LNCaP clone FGC (cell line): ENCODE measurements around the gene SLC27A2.
A peak's percentile ranks its signal among the peaks of the same experiment; 100 is the strongest.

Experiments
- DNase-seq: peaks from one replicate; pipeline ENCODE4 v3.0.0-alpha.2; 2011; ENCODE audit warnings: low read depth
- H3K4me3 ChIP-seq: 2 replicates; pipeline ENCODE4 v1.5.1; 2011; ENCODE audit warnings: mild to moderate bottlenecking, low read depth, low read length, control low read depth
- CTCF ChIP-seq: IDR thresholded peaks from 2 replicates; pipeline ENCODE4 v1.5.1; 2012; ENCODE audit warnings: mild to moderate bottlenecking; ENCODE audit not compliant: control insufficient read depth, insufficient read depth; ENCODE audit errors: extremely low read depth

Gene SLC27A2

GRCh38 chr15:50225938-50226337 lies 43.9 kb downstream of the SLC27A2 start:
- TF ChIP-seq CTCF = no peak
- DNase-seq = no peak
- H3K4me3 ChIP-seq = no peak overlapping the region

GRCh38 chr15:50227076-50227475 lies 45.1 kb downstream of the SLC27A2 start:
- no peak for DNase-seq
- TF ChIP-seq CTCF = no peak
- H3K4me3 ChIP-seq = no peak overlapping the region

- TF ChIP-seq CTCF = no peak
- peak; percentile 63 for DNase-seq
These were observed 46.9 kb downstream of the SLC27A2 start for GRCh38 chr15:50228866-50229265.

GRCh38 chr15:50229336-50229735 lies 47.3 kb downstream of the SLC27A2 start:
- DNase-seq = no peak
- no peak for TF ChIP-seq CTCF
- no peak overlapping the region for H3K4me3 ChIP-seq

More at GRCh38 chr15:50228866-50229265, 46.9 kb downstream of the SLC27A2 start:
- no peak overlapping the region for H3K4me3 ChIP-seq

- no peak for DNase-seq
- no peak overlapping the region for H3K4me3 ChIP-seq
- no peak for TF ChIP-seq CTCF
These were observed 49.8 kb downstream of the SLC27A2 start for GRCh38 chr15:50231761-50232160.

GRCh38 chr15:50232791-50233190 lies 50.8 kb downstream of the SLC27A2 start:
- H3K4me3 ChIP-seq = no peak overlapping the region
- TF ChIP-seq CTCF = no peak
- DNase-seq = no peak

GRCh38 chr15:50233192-50233736 lies 51.3 kb downstream of the SLC27A2 start:
- H3K4me3 ChIP-seq = no peak overlapping the region
- no peak for TF ChIP-seq CTCF
- no peak for DNase-seq
